Choroid plexus epithelial cell (primary cell): ENCODE measurements around the gene TSEN34.
A peak's percentile ranks its signal among the peaks of the same experiment; 100 is the strongest.

ENCODE experiments used
- DNase-seq: peaks from one replicate; pipeline ENCODE4 v3.0.0-alpha.2; 2010; ENCODE audit warnings: low read depth
- H3K4me3 ChIP-seq: 2 replicates; pipeline ENCODE4 v1.5.1; 2011; ENCODE audit warnings: low read depth, mild to moderate bottlenecking, control low read depth, low read length, moderate library complexity
- TF ChIP-seq, protein P1 (sequence below): conservative IDR thresholded peaks from 2 replicates; pipeline ENCODE4 v1.5.1; 2011; ENCODE audit warnings: low read depth, mild to moderate bottlenecking, control low read depth, inconsistent platforms, low read length, moderate library complexity

Gene TSEN34

DNA sequence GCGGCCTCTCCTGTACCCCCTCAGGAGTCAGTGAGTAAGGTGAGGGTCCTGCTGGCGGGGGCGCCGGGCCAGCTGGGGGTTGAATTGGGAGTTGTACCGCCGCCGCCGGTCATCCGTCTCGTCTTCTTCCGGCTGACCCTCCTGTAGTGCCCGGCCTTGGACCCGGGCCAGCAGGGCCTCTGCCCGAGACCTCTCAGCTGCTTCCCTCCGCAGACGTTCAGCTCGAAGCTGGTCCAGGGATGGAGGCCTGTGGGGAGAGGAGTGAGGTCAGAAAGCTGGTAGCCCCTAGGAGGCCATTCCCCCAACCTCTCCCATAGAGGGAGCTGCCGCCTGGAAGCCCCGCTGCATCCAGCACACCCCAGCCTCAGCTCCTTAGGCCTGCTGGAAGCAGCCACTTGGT, 35.4 kb upstream of the TSEN34 start:
- no peak overlapping the region for H3K4me3 ChIP-seq
- DNase-seq: no peak
- TF ChIP-seq, protein P1, sequence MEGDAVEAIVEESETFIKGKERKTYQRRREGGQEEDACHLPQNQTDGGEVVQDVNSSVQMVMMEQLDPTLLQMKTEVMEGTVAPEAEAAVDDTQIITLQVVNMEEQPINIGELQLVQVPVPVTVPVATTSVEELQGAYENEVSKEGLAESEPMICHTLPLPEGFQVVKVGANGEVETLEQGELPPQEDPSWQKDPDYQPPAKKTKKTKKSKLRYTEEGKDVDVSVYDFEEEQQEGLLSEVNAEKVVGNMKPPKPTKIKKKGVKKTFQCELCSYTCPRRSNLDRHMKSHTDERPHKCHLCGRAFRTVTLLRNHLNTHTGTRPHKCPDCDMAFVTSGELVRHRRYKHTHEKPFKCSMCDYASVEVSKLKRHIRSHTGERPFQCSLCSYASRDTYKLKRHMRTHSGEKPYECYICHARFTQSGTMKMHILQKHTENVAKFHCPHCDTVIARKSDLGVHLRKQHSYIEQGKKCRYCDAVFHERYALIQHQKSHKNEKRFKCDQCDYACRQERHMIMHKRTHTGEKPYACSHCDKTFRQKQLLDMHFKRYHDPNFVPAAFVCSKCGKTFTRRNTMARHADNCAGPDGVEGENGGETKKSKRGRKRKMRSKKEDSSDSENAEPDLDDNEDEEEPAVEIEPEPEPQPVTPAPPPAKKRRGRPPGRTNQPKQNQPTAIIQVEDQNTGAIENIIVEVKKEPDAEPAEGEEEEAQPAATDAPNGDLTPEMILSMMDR: no peak

DNA sequence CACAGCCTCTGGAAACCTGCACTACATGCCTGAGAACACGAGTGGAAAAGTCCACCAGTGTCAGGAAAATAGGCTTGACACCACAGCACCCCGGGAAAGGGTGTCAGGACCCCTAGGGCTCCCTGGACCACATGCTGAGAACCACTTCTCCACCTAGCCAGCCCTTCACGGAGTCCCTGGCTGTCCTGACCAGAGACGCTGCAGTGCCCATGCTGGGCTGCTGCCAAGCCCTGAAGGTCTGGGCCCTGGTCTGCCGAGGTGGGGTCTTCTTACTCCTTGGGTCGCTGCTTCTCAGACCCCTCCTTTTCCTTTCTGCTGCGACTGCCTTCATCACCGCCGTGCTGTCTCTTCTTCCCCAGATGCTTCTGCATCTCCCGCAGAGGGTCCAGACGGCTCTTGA, 34.6 kb upstream of the TSEN34 start:
- DNase-seq: no peak
- H3K4me3 ChIP-seq: no peak overlapping the region

DNA sequence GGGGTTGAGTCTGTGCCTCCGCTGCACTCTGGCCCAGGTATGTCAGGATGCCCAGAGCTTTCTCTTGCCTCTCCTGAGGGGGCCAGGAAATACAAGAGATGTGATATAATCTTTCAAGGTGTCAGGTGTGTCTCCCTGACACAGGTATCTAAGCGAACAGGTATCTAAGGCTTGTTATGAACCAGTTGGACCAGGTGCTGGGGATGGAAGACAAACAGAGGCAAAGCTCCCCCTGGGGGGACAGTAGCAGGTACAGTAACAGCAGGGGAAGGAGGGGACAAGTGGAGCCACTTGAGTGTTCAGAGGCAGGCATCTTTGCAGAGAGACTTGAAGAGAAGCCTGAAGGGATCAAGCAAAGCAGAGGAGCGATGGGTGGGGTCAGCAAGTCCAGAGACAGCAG, 34.2 kb upstream of the TSEN34 start:
- H3K4me3 ChIP-seq: no peak overlapping the region
- DNase-seq: no peak
- TF ChIP-seq, protein P1: no peak

More for the DNA sequence above, 34.6 kb upstream of the TSEN34 start:
- TF ChIP-seq, protein P1: no peak

DNA sequence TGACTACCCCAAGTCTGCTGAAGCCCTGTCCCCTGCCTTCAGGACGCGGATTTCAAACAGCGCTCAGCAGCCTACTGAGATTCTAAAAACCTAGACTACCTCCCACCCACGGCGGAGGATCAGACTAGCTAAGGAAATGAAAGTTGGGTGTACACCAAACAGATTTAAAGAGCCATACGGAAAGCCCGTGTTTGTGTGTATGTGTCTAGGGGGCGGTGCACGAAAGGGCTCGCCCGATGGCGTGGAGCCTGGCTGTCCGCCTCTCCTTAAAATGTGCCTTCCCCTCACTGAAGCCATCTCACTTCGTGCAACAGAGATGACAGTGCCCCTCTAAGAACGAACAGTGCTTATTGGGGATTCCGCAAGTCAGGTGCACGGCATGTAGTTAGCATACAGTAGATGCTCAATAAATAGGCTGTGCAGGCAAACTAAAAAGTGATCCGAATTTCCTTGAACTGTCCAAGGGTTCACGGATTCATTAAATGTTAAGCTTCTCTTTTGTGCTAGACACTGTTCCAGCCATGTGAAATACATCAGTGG, 32.2 kb upstream of the TSEN34 start:
- peak overlapping the region; percentile 77 for H3K4me3 ChIP-seq
- TF ChIP-seq, protein P1: peak; percentile 14
- peak; percentile 35 for DNase-seq

DNA sequence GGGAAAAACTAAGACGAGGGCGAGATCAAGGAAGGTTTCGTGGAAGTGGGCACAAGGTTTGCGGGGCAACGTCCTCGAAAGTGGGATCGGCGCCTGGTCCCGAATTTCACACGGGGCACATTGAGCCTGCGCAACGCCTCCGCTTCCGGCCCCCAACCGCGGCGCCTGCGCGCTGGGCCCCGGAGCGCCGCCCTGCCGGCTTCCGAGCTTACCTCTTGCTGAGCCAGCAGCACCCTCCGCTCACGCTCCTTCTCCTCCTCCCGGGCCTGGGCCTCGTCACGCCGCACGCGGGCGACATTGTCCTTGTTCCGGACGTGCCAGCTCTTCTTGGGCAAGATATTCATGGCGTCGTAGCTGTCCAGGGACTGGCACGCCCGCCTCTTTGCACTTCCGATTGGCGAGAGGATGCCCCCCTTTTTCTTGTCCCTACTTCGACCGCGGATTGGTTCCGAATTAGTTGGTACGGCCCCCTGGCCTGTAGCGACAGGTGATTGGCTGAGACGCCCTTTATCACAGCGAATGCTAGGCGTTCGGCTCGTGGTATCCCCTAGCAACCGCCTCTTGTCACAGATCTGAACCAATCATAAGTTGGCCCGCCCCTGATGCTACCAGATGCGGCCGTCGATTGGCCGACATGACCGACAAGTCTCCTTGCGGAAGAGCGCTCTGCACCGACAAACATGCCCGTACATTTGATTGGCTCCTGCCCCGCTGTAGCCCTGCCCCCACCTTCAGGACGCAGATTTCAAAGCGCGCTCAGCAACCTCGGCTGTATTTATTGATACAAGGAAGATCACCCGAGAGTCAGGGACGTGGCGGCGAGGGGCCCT, 31.5 kb upstream of the TSEN34 start, which contains the start of gene LENG1:
LENG1 (minus strand) TSS at position 370 of the 830 bp plus-strand sequence; CDS start at position 344, 26 bp downstream.
- H3K4me3 ChIP-seq: peak within 1 kb of the TSS; percentile 77
- TF ChIP-seq, protein P1: peak; percentile 38
- DNase-seq: peak; percentile 100

DNA sequence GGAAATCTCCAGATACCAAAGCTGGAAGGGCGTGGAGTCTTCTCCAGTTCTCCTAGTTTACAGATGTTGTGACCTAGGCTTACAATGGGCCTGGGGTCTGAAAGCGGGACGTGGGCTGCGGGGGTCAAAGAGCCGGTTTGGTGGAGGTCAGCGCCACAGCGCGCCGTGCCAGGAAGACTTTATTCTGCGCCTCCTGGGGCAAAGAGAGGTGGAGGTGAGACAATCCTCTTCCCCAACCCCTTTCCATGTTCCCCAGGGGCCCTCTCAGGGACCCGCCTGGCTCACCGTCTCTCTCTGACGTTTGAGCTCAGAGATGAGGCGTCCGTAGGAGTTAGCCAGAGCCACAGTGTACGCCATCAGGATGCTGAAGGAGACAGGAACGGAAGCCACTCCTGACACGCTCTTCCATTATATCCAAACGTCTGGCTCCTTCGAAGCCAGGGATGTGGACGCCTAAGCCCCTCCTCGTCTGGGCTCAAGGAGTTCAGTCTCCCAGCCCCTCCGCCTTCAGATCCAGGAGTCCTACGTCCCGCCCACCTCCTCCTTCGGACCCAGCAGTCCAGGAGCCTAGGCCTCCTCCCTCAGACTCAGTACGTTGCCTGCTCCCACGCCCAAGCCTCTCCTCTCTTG, 30.8 kb upstream of the TSEN34 start:
- TF ChIP-seq, protein P1: no peak
- H3K4me3 ChIP-seq: peak overlapping the region; percentile 65
- peak; percentile 25 for DNase-seq
